Neural progenitor cell (in vitro differentiated cells): ENCODE measurements around the gene VASH2. TPM values are rescaled to one million over a fixed set of nuclear protein-coding genes. Genes with fewer than 3 reads are reported as not detected.

Experiments
- DNase-seq: peaks from one replicate; pipeline ENCODE4 v3.0.0-alpha.2; 2016; ENCODE audit warnings: low spot score
- H2AFZ ChIP-seq: fragments of 200-600 bp; sonication (generic); replicated peaks from 2 replicates; pipeline ENCODE4 v1.6.1; 2016; ENCODE audit warnings: antibody characterized with exemption
- H3F3A ChIP-seq: fragments of 200-600 bp; sonication (generic); 2 replicates; pipeline ENCODE4 v1.6.1; 2016; ENCODE audit warnings: antibody characterized with exemption, low read depth
- H3K27ac ChIP-seq: fragments of 200-600 bp; sonication (generic); 2 replicates; pipeline ENCODE4 v1.5.1; 2016; ENCODE audit warnings: mild to moderate bottlenecking
- H3K27me3 ChIP-seq: fragments of 200-600 bp; sonication (generic); 2 replicates; pipeline ENCODE4 v1.6.1; 2016; ENCODE audit warnings: mild to moderate bottlenecking, moderate library complexity
- H3K36me3 ChIP-seq: fragments of 200-600 bp; sonication (generic); 2 replicates; pipeline ENCODE4 v1.5.1; 2016
- H3K4me1 ChIP-seq: fragments of 200-600 bp; sonication (generic); 2 replicates; pipeline ENCODE4 v1.6.1; 2016; ENCODE audit warnings: mixed run types
- H3K4me2 ChIP-seq: fragments of 200-600 bp; sonication (generic); 2 replicates; pipeline ENCODE4 v1.6.1; 2016
- H3K4me3 ChIP-seq: fragments of 200-600 bp; sonication (generic); 2 replicates; pipeline ENCODE4 v1.5.1; 2016
- H3K79me2 ChIP-seq: fragments of 200-600 bp; sonication (generic); 2 replicates; pipeline ENCODE4 v1.6.1; 2016; ENCODE audit warnings: low read depth
- H3K9ac ChIP-seq: fragments of 200-600 bp; sonication (generic); 2 replicates; pipeline ENCODE4 v1.6.1; 2016
- H3K9me3 ChIP-seq: fragments of 200-600 bp; sonication (generic); 2 replicates; pipeline ENCODE4 v1.5.1; 2016; ENCODE audit warnings: low read depth
- H4K20me1 ChIP-seq: fragments of 200-600 bp; sonication (generic); 2 replicates; pipeline ENCODE4 v1.6.1; 2016; ENCODE audit warnings: low read depth
- H3K27ac Mint-ChIP-seq: 3 replicates; pipeline ENCODE4 v1.8.0; 2021; ENCODE audit warnings: mixed read lengths
- H3K27me3 Mint-ChIP-seq: 2 replicates; pipeline ENCODE4 v1.8.0; 2022; ENCODE audit warnings: low read depth, mild to moderate bottlenecking, inconsistent platforms, moderate library complexity, mixed read lengths; ENCODE audit not compliant: insufficient read depth
- H3K36me3 Mint-ChIP-seq: 3 replicates; pipeline ENCODE4 v1.8.0; 2021; ENCODE audit warnings: mixed read lengths
- H3K4me1 Mint-ChIP-seq: 3 replicates; pipeline ENCODE4 v1.8.0; 2021; ENCODE audit warnings: mixed read lengths
- H3K4me3 Mint-ChIP-seq: 3 replicates; pipeline ENCODE4 v1.8.0; 2021; ENCODE audit warnings: mild to moderate bottlenecking, moderate library complexity, mixed read lengths
- H3K9me3 Mint-ChIP-seq: 3 replicates; pipeline ENCODE4 v1.8.0; 2020; ENCODE audit warnings: mixed read lengths
- EZH2 ChIP-seq: fragments of 200-600 bp; sonication (generic); IDR thresholded peaks from 2 replicates; pipeline ENCODE4 v1.6.1; 2017; ENCODE audit warnings: antibody characterized with exemption, mild to moderate bottlenecking, moderate library complexity
- EZH2phosphoT487 ChIP-seq: fragments of 200-600 bp; sonication (generic); IDR thresholded peaks from 2 replicates; pipeline ENCODE4 v1.6.1; 2017; ENCODE audit warnings: antibody characterized with exemption
- total RNA-seq: library from RNA; depleted of rRNA; stranded (reverse); fragments of >200 nt; gene quantifications from 2 replicates; pipeline ENCODE4 v1.2.3, GENCODE V29; 2015; ENCODE audit warnings: low replicate concordance
- TF ChIP-seq, protein P1 (sequence below): fragments of 200-600 bp; sonication (generic); IDR thresholded peaks from 2 replicates; pipeline ENCODE4 v1.5.1; 2017; ENCODE audit warnings: antibody characterized with exemption, mild to moderate bottlenecking

Gene VASH2
- total RNA-seq, 1 donor from 2014 or later = 5.2 TPM

DNA sequence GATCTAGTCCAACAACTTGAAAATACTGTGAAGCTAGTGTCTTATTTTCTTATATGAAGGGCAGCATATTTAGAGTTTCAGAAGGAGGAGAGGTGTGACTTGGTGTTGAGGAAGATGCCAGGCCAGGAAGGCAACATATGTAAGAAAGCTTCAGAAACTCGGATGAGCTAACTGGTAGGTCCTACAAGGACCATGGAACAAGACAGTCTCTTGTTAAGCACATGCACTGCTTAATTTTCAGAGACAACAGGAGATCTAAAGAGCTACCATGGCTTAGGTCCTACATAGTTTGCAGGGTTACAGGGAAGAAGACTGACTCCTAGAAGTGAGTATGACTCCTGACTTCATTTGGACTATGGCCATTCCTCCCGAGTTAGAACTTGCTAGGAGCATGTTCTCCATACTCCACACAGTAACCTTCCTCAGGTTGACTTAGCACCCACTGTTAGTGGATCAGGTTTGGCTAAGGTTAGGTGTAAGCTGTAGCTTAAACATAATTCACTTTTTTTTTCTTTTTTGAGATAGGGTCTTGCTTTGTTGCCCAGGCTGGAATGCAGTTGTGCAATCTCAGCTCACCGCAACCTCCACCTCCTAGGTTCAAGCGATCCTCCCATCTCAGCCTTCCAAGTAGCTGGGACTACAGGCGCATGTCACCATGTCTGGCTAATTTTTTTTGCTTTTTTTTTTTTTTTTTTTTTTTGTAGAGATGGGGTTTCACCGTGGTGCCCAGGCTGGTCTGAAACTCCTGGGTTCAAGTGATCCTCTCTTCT, 34.4 kb downstream of the VASH2 start:
- Mint-ChIP-seq H3K4me1 (peaks cover 28% of the 10 kb centered on the region), H3K27ac (no peak overlapping the region), H3K27me3 (peaks cover 4% of the 10 kb centered on the region), H3K9me3 (no peaks in the 10 kb centered on the region), H3K4me3 (no peak overlapping the region), H3K36me3 (no peaks in the 10 kb centered on the region)
- DNase-seq = no peak
- Histone ChIP-seq H3K9ac (no peak overlapping the region), H3K4me3 (no peak overlapping the region), H4K20me1 (no peaks in the 10 kb centered on the region), H3K4me1 (peaks cover 17% of the 10 kb centered on the region), H2AFZ (no peak overlapping the region), H3F3A (peaks cover 15% of the 10 kb centered on the region), H3K36me3 (no peaks in the 10 kb centered on the region), H3K9me3 (no peaks in the 10 kb centered on the region), H3K79me2 (no peaks in the 10 kb centered on the region), H3K4me2 (no peak overlapping the region), H3K27ac (no peak overlapping the region), H3K27me3 (no peaks in the 10 kb centered on the region)
- TF ChIP-seq, protein P1, sequence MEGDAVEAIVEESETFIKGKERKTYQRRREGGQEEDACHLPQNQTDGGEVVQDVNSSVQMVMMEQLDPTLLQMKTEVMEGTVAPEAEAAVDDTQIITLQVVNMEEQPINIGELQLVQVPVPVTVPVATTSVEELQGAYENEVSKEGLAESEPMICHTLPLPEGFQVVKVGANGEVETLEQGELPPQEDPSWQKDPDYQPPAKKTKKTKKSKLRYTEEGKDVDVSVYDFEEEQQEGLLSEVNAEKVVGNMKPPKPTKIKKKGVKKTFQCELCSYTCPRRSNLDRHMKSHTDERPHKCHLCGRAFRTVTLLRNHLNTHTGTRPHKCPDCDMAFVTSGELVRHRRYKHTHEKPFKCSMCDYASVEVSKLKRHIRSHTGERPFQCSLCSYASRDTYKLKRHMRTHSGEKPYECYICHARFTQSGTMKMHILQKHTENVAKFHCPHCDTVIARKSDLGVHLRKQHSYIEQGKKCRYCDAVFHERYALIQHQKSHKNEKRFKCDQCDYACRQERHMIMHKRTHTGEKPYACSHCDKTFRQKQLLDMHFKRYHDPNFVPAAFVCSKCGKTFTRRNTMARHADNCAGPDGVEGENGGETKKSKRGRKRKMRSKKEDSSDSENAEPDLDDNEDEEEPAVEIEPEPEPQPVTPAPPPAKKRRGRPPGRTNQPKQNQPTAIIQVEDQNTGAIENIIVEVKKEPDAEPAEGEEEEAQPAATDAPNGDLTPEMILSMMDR = no peak
- no peak for TF ChIP-seq EZH2
- TF ChIP-seq EZH2phosphoT487 = no peak

DNA sequence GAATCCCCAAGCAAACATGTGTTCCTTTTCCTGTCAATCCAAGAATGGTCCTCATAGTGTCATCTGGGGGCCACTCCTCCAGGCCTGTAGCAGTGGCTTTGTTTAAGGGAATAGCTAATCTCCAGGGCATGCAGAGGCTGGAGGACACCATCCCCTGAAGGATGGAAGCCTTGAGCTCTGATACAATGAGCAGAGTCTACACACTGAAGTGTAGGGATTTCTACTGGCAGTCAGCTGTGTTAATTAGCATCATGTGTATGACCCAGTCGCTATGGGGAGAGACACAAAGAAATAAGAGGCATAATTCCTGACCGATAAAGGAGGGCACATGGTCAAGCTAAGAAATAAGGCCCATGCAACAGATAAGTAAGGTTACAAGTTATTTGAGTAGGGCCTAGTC, 36.2 kb downstream of the VASH2 start:
- no peaks in the 10 kb centered on the region for H3K79me2 ChIP-seq
- peaks cover 13% of the 10 kb centered on the region for H3K4me1 Mint-ChIP-seq
- H2AFZ ChIP-seq = no peak overlapping the region
- no peaks in the 10 kb centered on the region for H4K20me1 ChIP-seq
- H3K27ac ChIP-seq = no peak overlapping the region
- TF ChIP-seq, protein P1 = no peak
- TF ChIP-seq EZH2phosphoT487 = no peak
- TF ChIP-seq EZH2 = no peak
- H3K9me3 ChIP-seq = no peaks in the 10 kb centered on the region
- H3K36me3 Mint-ChIP-seq = no peaks in the 10 kb centered on the region
- no peak overlapping the region for H3K4me2 ChIP-seq
- no peaks in the 10 kb centered on the region for H3K9me3 Mint-ChIP-seq
- peaks cover 7% of the 10 kb centered on the region for H3F3A ChIP-seq
- no peak for DNase-seq
- H3K36me3 ChIP-seq = no peaks in the 10 kb centered on the region
- H3K27me3 ChIP-seq = no peaks in the 10 kb centered on the region
- H3K9ac ChIP-seq = no peak overlapping the region
- no peaks in the 10 kb centered on the region for H3K4me1 ChIP-seq
- H3K4me3 Mint-ChIP-seq = no peak overlapping the region
- no peak overlapping the region for H3K27ac Mint-ChIP-seq
- peaks cover 4% of the 10 kb centered on the region for H3K27me3 Mint-ChIP-seq
- H3K4me3 ChIP-seq = no peak overlapping the region

DNA sequence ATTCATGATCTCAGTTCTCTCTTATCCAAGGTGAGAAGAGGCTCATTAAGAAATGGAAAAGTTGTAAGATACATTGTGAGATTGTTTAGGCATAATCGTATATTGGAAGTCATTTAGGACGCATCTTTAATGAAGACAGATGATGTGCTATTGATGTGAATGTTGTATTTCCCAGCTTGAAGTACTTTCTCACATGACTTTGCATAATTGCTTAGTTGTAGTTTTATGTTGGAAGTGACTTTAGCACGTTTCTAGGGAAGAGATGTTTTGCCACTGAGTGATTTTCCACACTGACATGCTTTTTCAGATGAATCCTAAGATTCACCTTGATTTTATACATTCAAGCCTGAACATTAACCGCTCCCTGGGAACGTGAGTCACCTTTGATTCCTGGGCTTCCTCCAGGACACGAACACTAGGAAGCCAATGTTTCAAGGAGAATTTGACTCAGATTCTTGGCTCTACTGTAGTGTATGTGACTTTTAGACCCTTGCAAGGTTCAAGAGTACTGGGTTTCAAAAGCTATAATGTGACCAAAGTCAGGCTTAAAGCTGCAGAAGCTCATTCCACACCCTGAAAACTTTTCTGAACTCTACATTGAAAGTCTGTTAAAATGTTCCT, 37.5 kb downstream of the VASH2 start:
- Histone ChIP-seq H3K4me1 (no peaks in the 10 kb centered on the region), H3K27me3 (no peaks in the 10 kb centered on the region), H3F3A (peaks cover 7% of the 10 kb centered on the region), H3K9ac (no peak overlapping the region), H2AFZ (no peak overlapping the region), H3K4me2 (no peak overlapping the region), H3K4me3 (no peak overlapping the region), H3K36me3 (no peaks in the 10 kb centered on the region), H3K9me3 (no peaks in the 10 kb centered on the region), H3K27ac (peak overlapping the region; percentile 53), H3K79me2 (no peaks in the 10 kb centered on the region), H4K20me1 (no peaks in the 10 kb centered on the region)
- Mint-ChIP-seq H3K27me3 (peaks cover 4% of the 10 kb centered on the region), H3K9me3 (no peaks in the 10 kb centered on the region), H3K36me3 (peaks cover 5% of the 10 kb centered on the region), H3K27ac (no peak overlapping the region), H3K4me1 (peaks cover 4% of the 10 kb centered on the region), H3K4me3 (no peak overlapping the region)
- DNase-seq = no peak
- TF ChIP-seq, protein P1 = no peak
- no peak for TF ChIP-seq EZH2
- TF ChIP-seq EZH2phosphoT487 = no peak
